HG02759 (cell line): ENCODE measurements around the gene PLA2G1B.

Experiments
- ATAC-seq: cut with Tn5 transposase; IDR thresholded peaks from one replicate; pipeline ENCODE4 v1.9.1; 2021; ENCODE audit warnings: mild to moderate bottlenecking, moderate library complexity; ENCODE audit not compliant: unreplicated experiment

The PLA2G1B gene

DNA sequence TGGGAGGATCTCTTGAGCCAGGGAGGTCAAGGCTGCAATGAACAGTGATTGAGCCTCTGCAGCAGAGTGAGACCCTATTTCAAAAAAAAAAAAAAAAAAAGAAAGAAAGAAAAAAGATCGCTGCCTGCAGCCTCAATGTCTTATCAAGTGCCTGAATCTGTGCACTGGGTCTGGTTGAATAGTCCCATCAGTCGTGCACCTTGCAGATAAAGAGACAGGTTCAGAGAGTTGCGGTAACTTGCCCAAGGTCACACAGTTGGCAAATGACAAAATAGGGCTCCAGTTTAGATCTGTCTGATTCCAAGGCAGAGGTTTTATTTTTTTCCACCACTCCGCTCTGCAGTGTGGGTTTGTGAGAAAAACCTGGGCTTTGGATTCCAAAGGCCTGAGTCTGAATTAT is 649 bp upstream of the PLA2G1B start:
- ATAC-seq: no peak

- ATAC-seq: no peak
These were observed 2.6 kb downstream of the PLA2G1B start for GRCh38 chr12:120324841-120325417.

- ATAC-seq: no peak
These were observed 3.8 kb downstream of the PLA2G1B start for GRCh38 chr12:120323772-120324171.

DNA sequence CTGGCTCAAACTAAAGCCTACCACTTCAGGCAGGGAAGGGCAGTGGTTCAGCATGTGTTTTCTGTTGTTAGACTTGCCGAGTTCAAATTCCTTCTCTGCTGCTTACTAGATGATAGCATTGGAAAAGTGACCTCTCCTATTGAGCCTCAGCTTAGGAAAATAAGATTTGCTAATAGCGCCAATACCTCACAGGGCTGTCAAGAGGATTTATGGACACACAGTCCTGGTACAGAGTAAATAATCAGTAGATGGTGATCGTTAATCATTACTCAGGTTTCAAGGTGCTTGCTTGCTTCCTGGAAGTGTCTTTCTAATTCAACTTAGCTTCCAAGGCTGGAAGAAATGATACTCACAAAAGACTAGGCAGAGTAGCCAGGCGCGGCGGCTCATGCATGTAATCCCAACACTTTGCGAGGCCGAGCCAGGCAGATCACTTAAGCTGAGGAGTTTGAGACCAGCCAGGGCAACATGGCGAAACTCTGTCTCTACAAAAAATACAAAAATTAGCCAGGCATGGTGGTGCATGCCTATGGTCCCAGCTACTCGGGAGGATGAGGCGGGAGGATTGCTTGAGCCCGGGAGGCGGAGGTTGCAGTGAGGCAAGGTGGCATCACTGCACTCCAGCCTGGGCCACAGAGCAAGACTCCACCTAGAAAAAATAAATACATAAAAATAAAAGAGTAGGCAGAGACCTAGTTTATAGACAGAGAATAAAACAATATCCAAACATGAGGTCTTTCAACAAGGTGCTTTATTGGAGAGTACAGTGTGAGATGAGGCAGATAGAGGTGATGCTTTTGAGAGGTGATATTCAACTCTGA is 6.0 kb downstream of the PLA2G1B start:
- ATAC-seq: no peak

- ATAC-seq: peak; percentile 98
These were observed 10.1 kb downstream of the PLA2G1B start for GRCh38 chr12:120317224-120318105.

DNA sequence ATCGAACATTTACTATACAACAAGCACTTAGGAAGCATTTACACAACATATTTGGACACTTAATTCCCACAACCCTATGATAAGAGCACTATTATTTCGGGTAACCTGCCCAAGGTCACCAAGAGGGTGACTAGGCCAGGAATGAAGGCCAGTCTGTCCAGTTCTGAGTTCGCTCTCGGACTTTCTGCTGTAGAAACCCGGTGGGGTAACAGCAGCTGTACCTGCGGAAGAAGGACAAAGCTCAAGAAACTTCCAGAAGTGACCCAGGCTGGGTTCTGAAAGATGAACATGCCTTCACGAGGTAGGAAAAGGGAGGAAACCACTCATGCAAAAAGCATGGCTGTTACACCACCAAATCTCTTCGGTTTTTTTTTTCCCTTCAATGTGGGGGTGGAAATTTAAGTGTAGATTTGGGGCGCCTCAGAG is 10.8 kb downstream of the PLA2G1B start:
- ATAC-seq: no peak

GRCh38 chr12:120314220-120314619 is 13.4 kb downstream of the PLA2G1B start:
- ATAC-seq: no peak

GRCh38 chr12:120301962-120302815 is 25.4 kb downstream of the PLA2G1B start, which contains the start of gene SIRT4:
Gene SIRT4 (plus strand): TSS chr12:120302321. CDS start chr12:120303562, 1,241 bp downstream.
- peak; percentile 98 for ATAC-seq

DNA sequence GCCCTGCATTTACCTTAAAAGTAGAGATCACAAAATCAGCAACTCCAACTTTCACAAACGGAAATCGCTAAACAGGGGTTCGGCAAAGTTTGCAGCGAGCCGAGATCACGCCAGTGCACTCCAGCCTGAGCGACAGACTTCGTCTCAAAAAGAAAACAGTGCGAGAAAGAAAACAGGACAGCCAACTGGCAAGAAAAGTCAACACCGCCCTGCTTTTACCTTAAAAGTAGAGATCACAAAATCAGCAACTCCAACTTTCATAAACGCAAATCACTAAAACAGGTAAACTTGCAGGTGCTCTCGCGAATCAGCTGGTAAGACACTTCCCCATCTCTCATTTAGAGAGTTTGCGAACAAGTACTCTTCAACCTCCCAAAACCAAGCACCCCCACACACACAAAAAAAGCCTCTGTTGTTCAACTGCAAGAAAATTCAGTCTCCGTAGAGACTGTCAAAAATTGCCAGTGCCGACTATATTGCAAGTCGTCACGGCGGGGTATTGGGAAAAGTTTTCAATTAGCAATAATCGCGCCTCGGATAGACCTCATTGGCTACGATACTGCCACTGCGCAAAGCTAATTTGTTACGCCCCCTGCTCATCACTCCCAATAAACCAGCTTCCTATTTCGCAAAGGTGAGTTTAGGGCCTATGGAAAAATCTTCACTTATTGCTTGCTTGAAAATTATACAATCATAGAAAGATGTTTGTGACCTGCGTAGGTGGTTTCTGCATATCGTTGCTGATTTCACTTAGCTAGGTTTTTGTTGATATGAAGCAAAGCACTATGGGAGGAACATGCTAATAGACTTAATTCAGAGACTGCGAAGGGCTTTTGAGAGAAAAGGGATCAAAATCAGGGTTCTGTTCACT is 34.7 kb downstream of the PLA2G1B start, which contains the start of gene RNU4-1:
TSS of gene RNU4-1 (minus strand) at position 577 of the 871 bp plus-strand sequence.
- ATAC-seq: peak; percentile 45

DNA sequence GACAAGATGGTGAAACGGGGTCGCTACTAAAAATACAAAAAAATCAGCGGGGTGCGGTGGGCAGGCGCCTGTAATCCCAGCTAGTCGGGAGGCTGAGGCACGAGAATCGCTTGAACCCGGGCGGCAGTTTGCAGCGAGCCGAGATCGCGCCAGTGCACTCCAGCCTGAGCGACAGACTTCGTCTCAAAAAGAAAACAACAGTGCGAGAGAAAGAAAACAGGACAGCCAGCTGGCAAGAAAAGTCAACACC is 35.2 kb downstream of the PLA2G1B start:
- peak; percentile 17 for ATAC-seq

DNA sequence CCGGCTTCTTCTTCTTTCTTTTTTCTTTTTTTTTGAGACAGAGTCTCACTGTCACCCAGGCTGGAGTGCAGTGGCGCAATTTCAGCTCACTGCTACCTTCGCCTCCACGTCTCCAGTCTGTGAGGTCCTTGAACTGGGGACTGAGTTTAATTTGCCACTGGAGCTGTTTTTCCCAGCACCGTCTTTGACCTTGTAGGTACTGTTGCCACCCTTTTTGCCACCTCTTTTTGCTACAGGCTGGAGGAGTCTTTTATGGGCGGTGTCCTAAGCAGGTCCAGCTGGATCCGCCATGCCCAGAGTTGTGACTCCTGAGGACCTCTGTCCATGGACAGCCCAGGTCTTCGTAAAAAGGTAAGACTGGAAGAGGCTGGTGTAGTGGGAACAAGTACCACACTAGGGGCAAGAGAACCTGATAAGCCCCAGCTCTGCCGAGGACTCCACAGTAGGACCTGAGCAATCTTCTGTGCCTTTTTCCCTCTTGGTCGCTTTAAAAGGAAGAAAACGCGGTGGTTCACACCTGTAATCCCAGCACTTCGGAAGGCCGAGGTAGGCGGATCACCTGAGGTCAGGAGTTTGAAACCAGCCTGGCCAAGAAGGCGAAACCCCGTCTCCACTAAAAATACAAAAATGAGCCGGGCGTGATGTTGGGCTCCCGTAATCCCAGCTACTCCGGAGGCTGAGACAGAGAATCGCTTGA is 36.8 kb downstream of the PLA2G1B start:
- no peak for ATAC-seq

DNA sequence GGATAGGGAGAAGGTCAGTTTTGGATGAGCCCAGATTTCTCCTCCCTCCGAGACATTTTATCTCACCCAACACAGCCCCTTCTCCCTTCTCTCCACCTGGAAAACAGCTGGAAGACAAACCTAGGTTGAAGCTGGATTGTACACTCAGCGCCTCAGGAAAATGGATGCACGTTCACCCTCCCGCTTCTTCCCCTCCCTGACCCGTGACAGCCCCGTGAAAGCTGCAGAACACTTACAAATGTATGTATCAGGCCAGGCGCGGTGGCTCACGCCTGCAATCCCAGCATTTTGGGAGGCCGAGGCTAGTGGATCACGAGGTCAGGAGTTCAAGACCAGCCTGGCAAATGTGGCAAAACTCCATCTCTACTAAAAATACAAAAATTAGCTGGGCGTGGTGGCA is 40.1 kb downstream of the PLA2G1B start:
- ATAC-seq: no peak

DNA sequence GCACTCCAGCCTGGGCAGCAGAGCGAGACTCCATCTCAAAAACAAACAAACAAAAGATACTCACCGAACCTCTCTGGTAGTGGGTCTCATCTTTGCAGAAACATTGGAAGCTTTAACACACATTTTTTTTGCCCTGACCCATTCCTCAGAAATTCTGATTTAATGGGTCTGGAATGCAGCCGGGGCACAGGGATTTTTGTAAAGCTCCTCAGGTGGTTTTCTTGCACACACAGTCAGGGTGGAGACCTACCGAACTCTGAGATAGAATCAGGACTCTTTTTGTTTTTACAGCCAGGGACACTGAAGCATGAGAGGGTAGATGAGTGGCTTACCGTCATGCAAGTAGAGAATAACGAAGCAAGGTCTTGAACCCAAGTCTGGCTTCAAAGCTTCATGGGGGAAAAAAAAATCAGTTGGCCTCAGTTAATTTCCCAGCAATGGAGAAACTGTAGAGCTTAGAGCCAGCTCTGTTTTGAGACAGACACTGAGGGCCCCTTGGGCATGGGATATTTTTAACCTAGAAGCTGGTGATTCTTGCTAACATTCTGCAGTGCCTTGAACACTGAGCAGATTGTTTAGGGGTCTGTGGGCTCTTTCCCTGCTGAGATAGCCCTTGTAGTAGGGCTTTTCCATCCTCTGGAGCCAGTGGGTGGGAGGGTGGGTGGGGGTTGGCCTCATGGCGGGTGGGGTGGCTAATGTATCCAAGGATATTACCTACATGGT is 40.6 kb downstream of the PLA2G1B start:
- ATAC-seq: no peak

GRCh38 chr12:120284381-120284780 is 43.2 kb downstream of the PLA2G1B start:
- ATAC-seq: no peak

GRCh38 chr12:120283318-120283717 is 44.3 kb downstream of the PLA2G1B start:
- ATAC-seq: no peak

GRCh38 chr12:120278137-120279069 is 49.2 kb downstream of the PLA2G1B start:
- ATAC-seq: no peak

DNA sequence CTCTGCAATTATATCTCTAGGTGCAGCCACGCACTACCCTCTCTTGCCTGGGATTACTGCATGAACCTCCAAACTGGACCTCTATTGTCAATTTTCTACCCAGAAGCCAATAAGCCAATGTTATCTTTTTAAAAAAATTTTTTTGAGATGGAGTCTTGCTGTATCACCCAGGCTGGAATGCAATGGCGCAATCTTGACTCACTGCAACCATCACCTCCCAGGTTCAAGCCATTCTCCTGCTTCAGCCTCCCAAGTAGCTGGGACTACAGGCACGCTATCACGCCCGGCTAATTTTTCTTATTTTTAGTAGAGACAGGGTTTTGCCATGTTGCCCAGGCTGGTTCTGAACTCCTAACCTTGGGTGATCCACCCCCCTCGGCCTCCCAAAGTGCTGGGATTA is 50.8 kb downstream of the PLA2G1B start:
- no peak for ATAC-seq
